Mucosa of descending colon (tissue), 3 donors: ENCODE data around the gene CHD2. TPM values are rescaled to one million over a fixed set of nuclear protein-coding genes. Genes with fewer than 3 reads are reported as not detected.

Experiments
- ATAC-seq: fragments of 200-7000 bp; cut with Tn5 transposase; one replicate; pipeline ENCODE4 v1.9.1; 2020; ENCODE audit warnings: mild to moderate bottlenecking, moderate library complexity
- DNase-seq, 3 donors: peaks; one replicate each; pipeline ENCODE4 v3.0.0-alpha.2; 2020
- H3K36me3 ChIP-seq: fragments of 200-600 bp; one replicate; pipeline ENCODE4 v1.8.0; 2021; ENCODE audit warnings: low read depth, mild to moderate bottlenecking
- H3K4me1 ChIP-seq: fragments of 200-600 bp; one replicate; pipeline ENCODE4 v1.8.0; 2021; ENCODE audit warnings: low read depth, mild to moderate bottlenecking
- H3K4me3 ChIP-seq: fragments of 200-600 bp; one replicate; pipeline ENCODE4 v1.8.0; 2021; ENCODE audit warnings: mild to moderate bottlenecking
- H3K9me3 ChIP-seq: fragments of 200-600 bp; one replicate; pipeline ENCODE4 v1.8.0; 2021; ENCODE audit warnings: mild to moderate bottlenecking
- CTCF ChIP-seq: fragments of 200-600 bp; IDR thresholded peaks from one replicate; pipeline ENCODE4 v1.8.0; 2022; ENCODE audit warnings: antibody characterized with exemption, mild to moderate bottlenecking
- intact Hi-C, 2 donors: fragments of 100-400 bp; cut with DNase I in 1 of 2; cut with micrococcal nuclease in 1 of 2; formaldehyde crosslinking; loops; one replicate each; pipeline versions ENCODE4 v1.11.0 to v1.11.1; 2022; cut with DNase I, micrococcal nuclease
- total RNA-seq, 3 donors: library from RNA; stranded (reverse); fragmentation: NEBNext Ultra II Directional in 2 of 3; extraction: Animal tissue kit (Norgen Biotek cat#: 25700) in 2 of 3; gene quantifications; one replicate each; pipeline versions ENCODE4 v1.2.1 to v1.2.4, GENCODE V29; 2021 to 2023
- donor health status: DM: no; HTN: no; CAD: no; lungs with moderate emphysema.
- donor health status: DM: no; HTN: no; CAD: no.
- donor health status: DM: no; HTN: yes; CAD: no.

Gene CHD2
- total RNA-seq, 3 donors from 2014 or later: 86.2 to 128 (median 110) TPM

GRCh38 chr15:92970656-92971055, 70.5 kb downstream of the CHD2 start:
- no peak for TF ChIP-seq CTCF
- H3K9me3 ChIP-seq: no peaks in the 10 kb centered on the region
- no peak for ATAC-seq
- H3K4me3 ChIP-seq: no peak overlapping the region
- peaks cover 19% of the 10 kb centered on the region for H3K36me3 ChIP-seq
- intact Hi-C loops: no loop called here
- H3K4me1 ChIP-seq: no peaks in the 10 kb centered on the region
- DNase-seq: no peak

- ATAC-seq (no peak), DNase-seq (no peak)
- Histone ChIP-seq H3K36me3 (peaks cover 23% of the 10 kb centered on the region), H3K4me3 (no peak overlapping the region), H3K9me3 (no peaks in the 10 kb centered on the region), H3K4me1 (no peaks in the 10 kb centered on the region)
- intact Hi-C loops: no loop called here
- TF ChIP-seq CTCF: no peak
Observed at GRCh38 chr15:92971081-92971480, 71.0 kb downstream of the CHD2 start.

- DNase-seq: no peak
- no peak for TF ChIP-seq CTCF
- ATAC-seq: no peak
Observed at GRCh38 chr15:92971713-92972112, 71.6 kb downstream of the CHD2 start.

DNA sequence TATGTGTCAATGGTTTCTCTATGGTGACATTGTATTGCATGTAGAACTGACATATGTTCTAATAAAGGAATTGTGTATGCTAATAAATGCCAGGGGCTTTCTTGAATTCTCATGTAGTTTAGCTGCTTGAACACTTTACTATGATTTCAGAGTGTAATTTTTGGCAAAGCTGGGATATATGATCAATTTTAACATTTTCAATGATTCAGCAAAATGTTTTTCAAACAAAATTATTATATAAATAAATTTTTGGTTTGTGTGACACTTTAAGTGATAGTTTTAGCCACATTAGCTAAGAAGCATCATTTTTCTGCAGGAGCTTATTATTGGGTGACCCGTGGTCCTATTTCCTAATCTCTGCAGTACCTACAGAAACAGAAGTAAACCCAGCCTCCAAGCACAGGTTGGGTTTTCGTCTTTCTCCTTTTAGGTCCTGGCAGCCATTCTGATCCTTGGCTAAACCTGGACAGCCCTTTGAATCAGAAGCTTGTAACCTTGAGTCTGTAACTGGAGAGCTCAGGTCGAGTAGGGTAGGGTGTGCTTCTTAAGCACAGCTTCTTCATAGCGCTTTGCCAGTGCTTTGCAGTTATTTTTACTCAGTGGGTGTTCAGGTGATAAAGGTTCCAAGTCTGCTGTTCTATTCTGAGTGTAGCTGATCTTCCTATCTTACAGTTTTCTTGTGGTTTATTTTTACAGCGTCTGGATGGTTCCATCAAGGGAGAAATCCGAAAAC, 74.2 kb downstream of the CHD2 start:
- intact Hi-C loops: no loop called here
- ATAC-seq (no peak), DNase-seq (no peak)
- no peak for TF ChIP-seq CTCF
- Histone ChIP-seq H3K4me3 (no peak overlapping the region), H3K9me3 (no peaks in the 10 kb centered on the region), H3K36me3 (peaks cover 30% of the 10 kb centered on the region), H3K4me1 (no peaks in the 10 kb centered on the region)

More at GRCh38 chr15:92971713-92972112, 71.6 kb downstream of the CHD2 start:
- no peaks in the 10 kb centered on the region for H3K9me3 ChIP-seq
- intact Hi-C loops: no loop called here
- no peak overlapping the region for H3K4me3 ChIP-seq
- H3K4me1 ChIP-seq: no peaks in the 10 kb centered on the region
- H3K36me3 ChIP-seq: peaks cover 23% of the 10 kb centered on the region

GRCh38 chr15:92979011-92979701, 79.0 kb downstream of the CHD2 start:
- no peaks in the 10 kb centered on the region for H3K4me1 ChIP-seq

More at GRCh38 chr15:92979011-92979701, 79.0 kb downstream of the CHD2 start:
- Histone ChIP-seq H3K4me3 (no peak overlapping the region), H3K9me3 (no peaks in the 10 kb centered on the region), H3K36me3 (peaks cover 39% of the 10 kb centered on the region)
- TF ChIP-seq CTCF: no peak
- ATAC-seq (peak; percentile 17), DNase-seq (no peak)
- intact Hi-C loops: no loop called here
